HT1080 (cell line): ENCODE results near the gene CCDC121. TPM values are rescaled to one million over a fixed set of nuclear protein-coding genes. Genes with fewer than 3 reads are reported as not detected.

Source experiments
- DNase-seq: peaks from one replicate; pipeline ENCODE4 v3.0.0-alpha.2; 2015; ENCODE audit warnings: low read depth
- small RNA-seq: library from RNA; depleted of rRNA; stranded (forward); fragments of <200 nt; gene quantifications from one replicate; pipeline ENCODE3, GENCODE V24; 2014
- total RNA-seq: library from RNA; depleted of rRNA; stranded (reverse); fragments of >200 nt; shearing (Covaris generic); gene quantifications from 2 replicates; pipeline ENCODE4 v1.2.3, GENCODE V29; 2014; rRNA removed

The CCDC121 gene
- total RNA-seq, 1 experiment from 2014 or later: 0.88 TPM

DNA sequence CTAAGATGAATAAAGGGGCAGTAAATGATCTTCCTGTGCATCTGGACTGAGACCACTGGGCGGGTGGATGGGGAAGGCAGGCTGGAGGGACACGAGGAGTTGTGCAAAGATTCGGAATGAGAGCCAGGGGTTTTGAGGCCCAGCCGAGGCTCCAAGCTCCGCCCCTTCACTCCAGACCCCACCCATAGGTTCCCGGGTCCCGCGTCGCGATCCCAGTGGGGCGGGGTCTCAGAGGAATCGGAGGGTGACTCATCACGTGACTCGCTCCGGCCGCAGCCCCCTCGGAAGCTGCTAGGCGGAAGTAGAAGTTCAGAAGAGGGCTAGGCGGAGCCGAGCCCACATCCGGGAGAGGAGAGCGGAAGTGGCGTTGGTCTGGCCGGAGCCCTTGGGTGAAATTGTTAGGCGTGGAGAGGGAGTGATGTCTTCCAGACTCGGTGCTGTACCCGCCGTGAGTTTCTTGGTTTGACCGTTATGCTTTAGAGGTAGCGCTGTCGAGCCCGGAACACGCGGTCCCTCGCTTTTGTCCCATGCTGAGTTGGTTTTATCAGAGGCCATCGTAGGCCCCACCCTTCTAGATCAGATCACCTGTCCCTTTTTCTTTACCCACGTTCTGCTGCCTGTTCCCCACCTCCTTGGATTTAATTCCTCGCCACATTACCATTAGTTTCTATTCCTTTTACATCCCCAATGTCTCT lies 46.0 kb downstream of the CCDC121 start, which contains the start of gene ZNF512:
TSS of gene ZNF512 (plus strand) at position 348 of the 695 bp plus-strand sequence. CDS start at position 419, 71 bp downstream.
- peak; percentile 95 for DNase-seq

DNA sequence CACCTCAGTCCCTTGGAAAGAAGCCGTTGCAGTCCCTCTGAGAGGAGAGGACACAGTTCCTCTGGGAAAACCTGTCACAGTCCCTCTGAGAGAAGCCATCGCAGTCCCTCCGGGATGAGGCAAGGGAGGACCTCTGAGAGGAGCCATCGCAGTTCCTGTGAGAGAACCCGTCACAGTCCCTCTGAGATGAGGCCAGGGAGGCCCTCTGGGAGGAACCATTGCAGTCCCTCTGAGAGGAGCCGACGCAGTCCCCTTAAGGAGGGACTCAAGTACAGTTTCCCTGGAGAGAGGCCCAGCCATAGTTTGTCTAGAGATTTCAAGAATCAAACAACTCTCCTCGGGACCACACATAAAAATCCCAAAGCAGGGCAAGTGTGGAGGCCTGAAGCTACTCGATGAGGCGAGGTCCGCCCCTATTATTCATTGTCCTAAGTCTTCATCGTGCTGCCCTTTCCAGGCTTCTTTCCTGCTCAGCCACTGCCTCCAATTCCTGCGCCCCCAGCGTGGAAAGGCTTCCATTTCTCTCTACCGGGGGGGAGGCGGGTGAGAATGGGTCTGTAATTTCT lies 46.6 kb downstream of the CCDC121 start:
- no peak for DNase-seq

DNA sequence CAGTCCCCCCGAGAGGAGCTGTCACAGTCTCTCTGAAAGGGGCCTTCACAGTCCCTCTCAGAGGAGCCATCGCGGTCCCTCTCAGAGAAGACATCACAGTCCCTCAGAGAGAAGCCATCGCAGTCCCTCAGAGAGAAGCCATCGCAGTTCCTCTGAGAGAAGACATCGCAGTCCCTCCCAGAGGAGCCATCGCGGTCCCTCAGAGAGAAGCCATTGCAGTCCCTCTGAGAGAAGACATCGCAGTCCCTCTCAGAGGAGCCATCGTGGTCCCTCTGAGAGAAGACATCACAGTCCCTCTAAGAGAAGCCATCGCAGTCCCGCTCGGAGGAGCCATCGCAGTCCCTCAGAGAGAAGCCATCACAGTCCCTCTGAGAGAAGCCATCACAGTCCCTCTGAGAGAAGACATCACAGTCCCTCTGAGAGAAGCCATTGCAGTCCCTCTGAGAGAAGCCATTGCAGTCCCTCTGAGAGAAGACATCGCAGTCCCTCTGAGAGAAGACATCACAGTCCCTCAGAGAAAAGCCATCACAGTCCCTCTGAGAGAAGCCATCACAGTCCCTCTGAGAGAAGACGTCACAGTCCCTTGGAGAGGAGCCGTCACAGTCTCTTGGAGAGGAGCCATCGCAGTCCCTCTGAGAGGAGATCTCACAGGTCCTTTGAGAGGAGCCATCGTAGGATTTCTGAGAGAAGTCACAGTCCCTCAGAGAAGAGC lies 47.2 kb downstream of the CCDC121 start:
- DNase-seq: no peak

Small RNAs within 50 kb of the gene (small RNA-seq; reads per million reads assigned to genes)
- gene RF00340: not detected

Other genes starting within 250 kb of the CCDC121 start
- gene ZNF513, start 248.3 kb downstream of the CCDC121 start, total RNA-seq: 2.4 and 3.1 TPM in 2 replicates
- 208 and 219 TPM in 2 replicates for gene PPM1G, start 219.4 kb downstream of the CCDC121 start, total RNA-seq
- gene NRBP1, start 200.4 kb downstream of the CCDC121 start, total RNA-seq: 55.7 and 64.2 TPM in 2 replicates
- gene KRTCAP3, start 186.6 kb downstream of the CCDC121 start, total RNA-seq: 0.34 and 0.50 TPM in 2 replicates
- gene IFT172, start 139.3 kb downstream of the CCDC121 start, total RNA-seq: 9.1 and 10.5 TPM in 2 replicates
- gene FNDC4, start 133.8 kb downstream of the CCDC121 start, total RNA-seq: 0.88 and 1.2 TPM in 2 replicates
- gene GCKR, start 132.2 kb downstream of the CCDC121 start, total RNA-seq: not detected in 2 replicates
- 25.2 and 26.7 TPM in 2 replicates for gene ZNF512, start 46.0 kb downstream of the CCDC121 start, total RNA-seq
- gene GPN1, start within 50 bp of the CCDC121 start, total RNA-seq: 42.3 and 52.9 TPM in 2 replicates
- 21.3 and 23.8 TPM in 2 replicates for gene SUPT7L, start 34.6 kb upstream of the CCDC121 start, total RNA-seq
- gene SLC4A1AP, start 34.9 kb upstream of the CCDC121 start, total RNA-seq: 22.6 and 26.1 TPM in 2 replicates
- 192 and 248 TPM in 2 replicates for gene MRPL33, start 142.7 kb upstream of the CCDC121 start, total RNA-seq